H9 (cell line): Measurements from ENCODE around the gene TECPR2. TPM values are rescaled to one million over a fixed set of nuclear protein-coding genes. Genes with fewer than 3 reads are reported as not detected.

Experiments
- DNase-seq: peaks from one replicate; pipeline ENCODE4 v3.0.0-alpha.2; 2017
- H2AFZ ChIP-seq: one replicate; pipeline ENCODE4 v1.6.1; 2013; ENCODE audit warnings: mild to moderate bottlenecking, low read length, control low read depth, moderate library complexity
- H2AK5ac ChIP-seq: 2 replicates; pipeline ENCODE4 v1.6.1; 2013; ENCODE audit warnings: low read length, control low read depth, mixed read lengths; ENCODE audit not compliant: insufficient read length
- H2BK120ac ChIP-seq: one replicate; pipeline ENCODE4 v1.6.1; 2013; ENCODE audit warnings: low read depth, mild to moderate bottlenecking, low read length, control low read depth, inconsistent platforms; ENCODE audit not compliant: poor library complexity, severe bottlenecking
- H2BK12ac ChIP-seq: 2 replicates; pipeline ENCODE4 v1.6.1; 2013; ENCODE audit warnings: low read length, control low read depth, mixed read lengths, low read depth; ENCODE audit not compliant: insufficient read length
- H2BK15ac ChIP-seq: 2 replicates; pipeline ENCODE4 v1.6.1; 2013; ENCODE audit warnings: low read depth, low read length, control low read depth
- H2BK20ac ChIP-seq: one replicate; pipeline ENCODE4 v1.6.1; 2013; ENCODE audit warnings: low read depth, mild to moderate bottlenecking, low read length, control low read depth, inconsistent platforms; ENCODE audit not compliant: poor library complexity, severe bottlenecking
- H2BK5ac ChIP-seq: 2 replicates; pipeline ENCODE4 v1.6.1; 2013; ENCODE audit warnings: low read length, control low read depth, mixed read lengths; ENCODE audit not compliant: insufficient read length
- H3K14ac ChIP-seq: 2 replicates; pipeline ENCODE4 v1.6.1; 2013; ENCODE audit warnings: low read length, control low read depth; ENCODE audit not compliant: insufficient read depth
- H3K18ac ChIP-seq: 2 replicates; pipeline ENCODE4 v1.6.1; 2013; ENCODE audit warnings: low read depth, mild to moderate bottlenecking, mixed read lengths, low read length, control low read depth; ENCODE audit not compliant: insufficient read length
- H3K23ac ChIP-seq: 2 replicates; pipeline ENCODE4 v1.6.1; 2013; ENCODE audit warnings: low read length, control low read depth, mixed read lengths, low read depth; ENCODE audit not compliant: insufficient read length
- H3K23me2 ChIP-seq: 2 replicates; pipeline ENCODE4 v1.6.1; 2013; ENCODE audit warnings: low read depth, mild to moderate bottlenecking, mixed read lengths, low read length, control low read depth; ENCODE audit not compliant: insufficient read length, poor library complexity, severe bottlenecking
- H3K27ac ChIP-seq: 2 replicates; pipeline ENCODE4 v1.5.1; 2013; ENCODE audit warnings: low read length, control low read depth, mixed read lengths, low read depth; ENCODE audit not compliant: insufficient read length
- H3K27me3 ChIP-seq: 2 replicates; pipeline ENCODE4 v1.6.1; 2013; ENCODE audit warnings: low read length, control low read depth, inconsistent platforms; ENCODE audit not compliant: insufficient read depth
- H3K4ac ChIP-seq: 2 replicates; pipeline ENCODE4 v1.6.1; 2013; ENCODE audit warnings: low read depth, mild to moderate bottlenecking, control low read depth, inconsistent platforms, low read length, moderate library complexity
- H3K4me1 ChIP-seq: 2 replicates; pipeline ENCODE4 v1.6.1; 2013; ENCODE audit warnings: low read length, control low read depth, inconsistent platforms; ENCODE audit not compliant: insufficient read depth
- H3K4me2 ChIP-seq: 2 replicates; pipeline ENCODE4 v1.6.1; 2013; ENCODE audit warnings: low read length, control low read depth, mixed read lengths; ENCODE audit not compliant: insufficient read length, insufficient read depth
- H3K56ac ChIP-seq: 2 replicates; pipeline ENCODE4 v1.6.1; 2013; ENCODE audit warnings: low read depth, mild to moderate bottlenecking, mixed read lengths, low read length, control low read depth; ENCODE audit not compliant: insufficient read length
- H3K79me1 ChIP-seq: 2 replicates; pipeline ENCODE4 v1.6.1; 2013; ENCODE audit warnings: low read depth, mild to moderate bottlenecking, moderate library complexity, low read length, control low read depth, inconsistent platforms; ENCODE audit not compliant: insufficient read depth, poor library complexity, severe bottlenecking
- H3K79me2 ChIP-seq: 2 replicates; pipeline ENCODE4 v1.6.1; 2013; ENCODE audit warnings: low read length, control low read depth, inconsistent platforms; ENCODE audit not compliant: insufficient read depth
- H3K9ac ChIP-seq: 2 replicates; pipeline ENCODE4 v1.6.1; 2013; ENCODE audit warnings: low read length, control low read depth, mixed read lengths; ENCODE audit not compliant: insufficient read length; ENCODE audit errors: extremely low read depth
- H3K9me3 ChIP-seq: one replicate; pipeline ENCODE4 v1.6.1; 2013; ENCODE audit warnings: low read depth, low read length, inconsistent platforms; ENCODE audit not compliant: control insufficient read depth
- H3T11ph ChIP-seq: one replicate; pipeline ENCODE4 v1.6.1; 2013; ENCODE audit warnings: mild to moderate bottlenecking, low read length, control low read depth, inconsistent platforms
- H4K20me1 ChIP-seq: one replicate; pipeline ENCODE4 v1.6.1; 2013; ENCODE audit not compliant: control insufficient read depth, insufficient read length, insufficient read depth
- H4K5ac ChIP-seq: 2 replicates; pipeline ENCODE4 v1.6.1; 2013; ENCODE audit warnings: low read depth, mild to moderate bottlenecking, mixed read lengths, low read length, control low read depth; ENCODE audit not compliant: insufficient read length
- H4K8ac ChIP-seq: replicated peaks from 2 replicates; pipeline ENCODE4 v1.6.1; 2013; ENCODE audit warnings: low read length, control low read depth, mixed read lengths, low read depth; ENCODE audit not compliant: insufficient read length
- H4K91ac ChIP-seq: 2 replicates; pipeline ENCODE4 v1.6.1; 2013; ENCODE audit warnings: low read depth, mild to moderate bottlenecking, moderate library complexity, mixed read lengths, low read length, control low read depth; ENCODE audit not compliant: insufficient read length
- H3K27ac Mint-ChIP-seq, 3 experiments: 2 replicates in 2 of 3; 3 replicates in 1 of 3; pipeline ENCODE4 v1.8.0; 2020 to 2021; ENCODE audit warnings: mixed read lengths in 3 of 3, mild to moderate bottlenecking in 1 of 3, moderate library complexity in 1 of 3
- H3K27me3 Mint-ChIP-seq: 2 replicates; pipeline ENCODE4 v1.8.0; 2021; ENCODE audit warnings: low read depth, mild to moderate bottlenecking, moderate library complexity, mixed read lengths
- H3K36me3 Mint-ChIP-seq, 3 experiments: 2 replicates in 2 of 3; 3 replicates in 1 of 3; pipeline ENCODE4 v1.8.0; 2020 to 2021; ENCODE audit warnings: low read depth in 3 of 3, mixed read lengths in 3 of 3; ENCODE audit not compliant: insufficient read depth in 1 of 3
- H3K4me1 Mint-ChIP-seq, 2 experiments: 2 replicates each; pipeline ENCODE4 v1.8.0; 2020; ENCODE audit warnings: mixed read lengths in 2 of 2
- H3K4me3 Mint-ChIP-seq, 2 experiments: 2 replicates in 1 of 2; 3 replicates in 1 of 2; pipeline ENCODE4 v1.8.0; 2020 to 2021; ENCODE audit warnings: mild to moderate bottlenecking in 2 of 2, mixed read lengths in 2 of 2, moderate library complexity in 1 of 2
- H3K9me3 Mint-ChIP-seq, 2 experiments: 2 replicates in 1 of 2; 3 replicates in 1 of 2; pipeline ENCODE4 v1.8.0; 2020; ENCODE audit warnings: mild to moderate bottlenecking in 2 of 2, mixed read lengths in 2 of 2, moderate library complexity in 1 of 2
- WGBS: extraction: QIAGEN DNeasy Blood & Tissue Kit; methylation state at CpG from one replicate; pipeline ENCODE4 v1.1.7; 2013; ENCODE audit warnings: missing lambda C conversion rate, low lambda C conversion rate, mixed read lengths; ENCODE audit not compliant: insufficient read length; ENCODE audit errors: extremely low coverage; 5-methylcytosine and 5-hydroxymethylcytosine counted together
- total RNA-seq: library from RNA; stranded (reverse); gene quantifications from 2 replicates; pipeline ENCODE4 v1.2.1, GENCODE V29; 2021
- TF ChIP-seq, protein P1 (sequence below): fragments of 200-600 bp; sonication (generic); conservative IDR thresholded peaks from 3 replicates; pipeline ENCODE4 v1.8.0; 2021; ENCODE audit warnings: antibody characterized with exemption, mild to moderate bottlenecking

The TECPR2 gene
- total RNA-seq, 1 experiment from 2014 or later, result 15.4 TPM

DNA sequence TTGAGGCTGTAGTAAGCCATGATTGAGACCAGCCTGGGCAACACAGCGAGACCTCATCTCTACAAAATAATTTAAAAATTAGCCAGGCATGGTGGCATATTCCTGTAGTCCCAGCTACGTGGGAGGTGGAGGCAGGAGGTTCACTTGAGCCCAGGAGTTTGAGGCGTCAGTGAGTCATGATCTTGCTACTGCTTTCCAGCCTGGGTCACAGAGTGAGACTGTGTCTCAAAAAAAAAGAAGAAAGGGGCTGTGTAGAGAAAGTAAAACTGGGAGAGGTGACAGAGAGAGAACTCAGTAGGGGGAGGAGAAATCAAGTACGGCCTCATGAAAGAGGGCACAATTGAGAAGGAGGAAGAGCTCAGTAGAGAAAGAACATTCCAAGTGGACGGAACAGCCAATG is 12.4 kb downstream of the TECPR2 start:
- no peak for DNase-seq
- Histone ChIP-seq H3K79me2 (no peaks in the 10 kb centered on the region), H3K79me1 (no peaks in the 10 kb centered on the region), H2BK120ac (no peak overlapping the region), H4K8ac (no peak overlapping the region), H3K23ac (no peak overlapping the region), H3K56ac (no peak overlapping the region), H2AFZ (no peak overlapping the region), H2AK5ac (no peak overlapping the region), H3K14ac (no peak overlapping the region), H4K20me1 (no peaks in the 10 kb centered on the region), H3T11ph (no peak overlapping the region), H3K4me2 (no peak overlapping the region), H3K4ac (no peak overlapping the region), H4K91ac (no peak overlapping the region), H2BK12ac (no peak overlapping the region), H2BK15ac (no peak overlapping the region), H3K9me3 (no peaks in the 10 kb centered on the region), H2BK5ac (no peak overlapping the region), H3K4me1 (no peaks in the 10 kb centered on the region), H2BK20ac (no peak overlapping the region), H3K27me3 (no peaks in the 10 kb centered on the region), H3K18ac (no peak overlapping the region), H3K27ac (no peak overlapping the region), H4K5ac (no peak overlapping the region), H3K9ac (no peak overlapping the region), H3K23me2 (no peaks in the 10 kb centered on the region)
- TF ChIP-seq, protein P1, sequence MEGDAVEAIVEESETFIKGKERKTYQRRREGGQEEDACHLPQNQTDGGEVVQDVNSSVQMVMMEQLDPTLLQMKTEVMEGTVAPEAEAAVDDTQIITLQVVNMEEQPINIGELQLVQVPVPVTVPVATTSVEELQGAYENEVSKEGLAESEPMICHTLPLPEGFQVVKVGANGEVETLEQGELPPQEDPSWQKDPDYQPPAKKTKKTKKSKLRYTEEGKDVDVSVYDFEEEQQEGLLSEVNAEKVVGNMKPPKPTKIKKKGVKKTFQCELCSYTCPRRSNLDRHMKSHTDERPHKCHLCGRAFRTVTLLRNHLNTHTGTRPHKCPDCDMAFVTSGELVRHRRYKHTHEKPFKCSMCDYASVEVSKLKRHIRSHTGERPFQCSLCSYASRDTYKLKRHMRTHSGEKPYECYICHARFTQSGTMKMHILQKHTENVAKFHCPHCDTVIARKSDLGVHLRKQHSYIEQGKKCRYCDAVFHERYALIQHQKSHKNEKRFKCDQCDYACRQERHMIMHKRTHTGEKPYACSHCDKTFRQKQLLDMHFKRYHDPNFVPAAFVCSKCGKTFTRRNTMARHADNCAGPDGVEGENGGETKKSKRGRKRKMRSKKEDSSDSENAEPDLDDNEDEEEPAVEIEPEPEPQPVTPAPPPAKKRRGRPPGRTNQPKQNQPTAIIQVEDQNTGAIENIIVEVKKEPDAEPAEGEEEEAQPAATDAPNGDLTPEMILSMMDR, result no peak
- WGBS, result no CpG with 5 or more reads among the region's 5 CpGs
- Mint-ChIP-seq H3K27ac (peak overlapping the region in 1 of 3 experiments; percentile 16; a peak in 3 of 7 replicates), H3K9me3 (no peaks in the 10 kb centered on the region), H3K4me1 (peaks cover 0 to 10% of the 10 kb centered on the region in 2 experiments; a peak in 3 of 4 replicates), H3K36me3 (peaks cover 0 to 21% (median 0%) of the 10 kb centered on the region in 3 experiments; a peak in 3 of 7 replicates), H3K4me3 (no peak overlapping the region), H3K27me3 (no peaks in the 10 kb centered on the region)
